ENCODE data around the gene CALML5.
"Not testable (repeated sequence)": the region's sequence is repeated elsewhere in the genome, so short reads cannot be mapped to it uniquely, and the experiment has no call there.

The CALML5 gene

DNA sequence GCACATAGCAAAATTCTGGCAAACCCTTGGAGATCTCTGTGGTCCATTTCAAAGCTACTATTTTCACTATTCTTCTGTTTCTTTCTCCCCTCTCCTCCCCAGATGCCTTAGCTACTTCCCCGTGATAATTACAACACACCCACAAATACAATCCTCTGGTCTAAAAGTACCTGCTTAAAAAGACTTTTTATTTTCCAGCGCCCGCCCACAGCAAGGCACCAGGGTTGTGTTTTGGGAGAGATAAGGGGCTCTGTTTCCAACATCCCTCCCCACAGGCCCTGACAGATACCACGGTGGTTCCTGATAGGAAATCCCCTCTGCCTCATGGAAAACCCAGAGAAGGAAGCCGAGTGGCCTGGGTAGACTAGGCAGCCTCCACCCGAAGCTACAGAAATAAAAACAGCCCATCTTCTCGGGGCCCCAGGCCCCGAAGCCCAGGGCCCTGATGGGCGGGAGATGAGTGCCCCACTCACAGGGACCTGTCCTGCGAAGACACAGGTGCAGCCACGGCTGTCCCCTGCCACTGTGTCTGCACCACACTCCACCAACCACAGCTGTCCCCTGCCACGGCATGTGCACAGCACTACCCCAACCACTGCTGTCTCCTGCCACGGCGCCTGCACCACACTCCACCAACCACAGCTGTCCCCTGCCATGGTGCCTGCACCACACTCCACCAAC lies 19.7 kb downstream of the CALML5 start:
- no peak for DNase-seq

DNA sequence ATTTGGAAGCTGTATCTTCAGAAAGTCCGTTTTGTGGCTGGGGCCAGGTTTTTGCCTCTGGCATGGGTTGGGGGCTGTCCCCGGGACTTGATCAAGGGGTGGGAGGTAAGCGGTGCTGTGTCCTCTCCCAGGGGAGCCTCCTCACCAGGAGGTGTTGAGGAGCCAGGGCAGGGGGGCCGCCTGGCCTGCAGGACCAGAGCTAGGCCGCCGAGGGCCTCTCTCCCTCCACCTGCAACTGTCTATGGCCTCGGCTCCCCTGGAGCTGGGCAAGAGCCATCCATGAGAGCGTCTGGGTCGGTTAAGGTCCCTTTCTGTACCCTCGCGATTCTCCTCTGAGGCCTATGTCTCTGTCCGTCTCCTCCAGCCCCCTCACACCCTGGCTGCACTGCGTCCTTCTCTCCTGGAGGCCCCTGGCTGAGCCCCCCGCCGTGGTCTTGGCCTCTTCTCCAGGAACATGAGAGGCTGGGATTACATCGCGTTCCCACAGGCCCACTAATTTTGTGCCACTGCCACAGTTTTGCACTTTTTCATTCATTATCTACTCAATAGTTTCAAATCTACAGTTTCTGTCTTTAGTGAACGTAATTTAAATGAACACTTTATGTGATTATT lies 20.6 kb downstream of the CALML5 start:
- DNase-seq: no peak

DNA sequence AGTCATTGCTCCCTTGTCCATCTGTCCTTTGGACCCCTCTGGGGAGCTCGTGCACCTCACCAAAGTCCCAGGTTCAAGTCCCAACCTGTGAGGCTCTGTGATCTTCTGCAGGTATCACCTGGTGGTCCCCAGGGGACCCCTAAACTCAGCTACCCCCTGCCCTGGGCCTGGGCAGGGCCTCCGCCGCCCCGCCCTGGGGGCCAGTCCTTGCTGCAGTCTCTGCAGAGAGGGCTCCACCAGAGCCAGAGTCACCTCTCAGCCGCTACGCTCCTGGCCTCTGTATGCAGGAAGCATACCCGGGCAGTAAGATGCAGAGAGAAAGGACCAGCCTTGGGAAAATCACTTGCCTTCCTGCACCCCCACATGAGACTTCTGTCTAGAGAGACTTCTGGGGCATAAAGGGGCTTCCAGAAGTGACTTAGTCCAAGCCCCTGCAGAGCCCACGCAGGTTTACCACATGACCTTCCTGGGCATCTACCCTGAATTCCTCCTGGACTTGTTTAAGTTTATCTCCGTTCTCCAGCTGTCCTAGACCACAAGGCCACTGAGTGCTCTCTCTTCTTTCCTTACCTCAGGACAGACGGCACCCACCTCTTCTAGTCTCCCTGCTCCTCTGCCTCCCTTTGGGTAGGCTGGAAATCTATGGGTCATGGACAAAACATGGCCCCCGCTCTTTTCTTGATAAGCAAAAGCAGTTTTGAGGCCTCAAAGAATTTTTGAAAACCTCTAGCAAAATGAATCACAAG lies 21.2 kb downstream of the CALML5 start:
- no peak for DNase-seq

DNA sequence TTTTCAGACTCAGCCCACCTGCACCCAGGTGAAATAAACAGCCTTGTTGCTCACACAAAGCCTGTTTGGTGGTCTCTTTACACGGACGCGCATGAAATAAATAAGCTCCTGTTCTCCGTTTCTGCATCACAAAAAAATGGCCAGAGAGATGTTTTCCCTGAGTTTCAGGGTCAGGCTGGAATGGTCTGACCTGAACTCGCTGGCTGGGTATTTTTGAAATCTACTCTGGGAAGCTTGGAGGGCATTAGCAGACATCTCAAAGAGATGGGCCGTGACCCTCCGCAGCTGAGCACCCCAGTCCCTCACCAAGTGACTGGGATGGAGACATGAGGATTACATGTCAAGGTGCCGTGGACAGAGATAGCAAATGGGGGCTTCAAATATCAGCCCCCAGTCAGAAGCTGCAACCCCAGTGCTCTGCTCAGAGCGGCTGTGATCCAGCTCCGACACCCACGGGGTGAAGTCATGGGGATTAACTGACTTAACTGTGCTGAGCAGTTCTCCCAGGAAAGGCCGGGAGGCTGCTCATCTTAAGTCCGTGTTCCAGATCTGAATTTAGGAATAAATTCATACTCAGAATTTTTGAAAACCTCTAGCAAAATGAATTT lies 22.3 kb downstream of the CALML5 start:
- DNase-seq: no peak

DNA sequence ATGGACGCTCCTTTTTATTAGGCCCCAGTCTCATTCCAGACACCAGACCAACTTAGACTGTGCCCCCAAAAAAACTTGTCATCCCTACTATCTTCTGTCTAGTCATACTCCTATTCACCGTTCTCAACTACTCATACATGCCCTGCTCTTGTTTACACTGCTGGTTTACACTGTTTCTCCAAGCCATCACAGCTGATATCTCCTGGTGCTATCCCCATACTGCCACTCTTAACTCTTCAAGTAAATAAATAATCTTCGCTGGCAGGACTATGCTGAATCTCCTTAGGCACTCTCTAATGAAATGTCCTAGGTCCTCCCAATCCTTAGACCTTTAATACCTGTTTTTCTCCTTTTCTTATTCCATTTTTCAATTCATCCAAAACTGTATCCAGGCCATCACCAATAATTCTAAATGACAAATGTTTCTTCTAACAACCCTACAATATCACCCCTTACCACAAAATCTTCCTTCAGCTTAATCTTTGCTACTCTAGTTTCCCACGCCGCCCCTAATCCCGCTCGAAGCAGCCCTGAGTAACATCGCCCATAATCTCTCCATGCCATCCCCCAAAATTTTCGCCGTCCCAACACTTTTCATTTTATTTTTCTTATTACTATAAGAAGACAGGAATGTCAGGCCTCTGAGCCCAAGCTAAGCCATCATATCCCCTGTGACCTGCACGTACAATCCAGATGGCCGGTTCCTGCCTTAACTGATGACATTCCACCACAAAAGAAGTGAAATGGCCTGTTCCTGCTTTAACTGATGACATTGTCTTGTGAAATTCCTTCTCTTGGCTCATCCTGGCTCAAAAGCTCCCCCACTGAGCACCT lies 23.2 kb downstream of the CALML5 start:
- not testable (repeated sequence) for DNase-seq

DNA sequence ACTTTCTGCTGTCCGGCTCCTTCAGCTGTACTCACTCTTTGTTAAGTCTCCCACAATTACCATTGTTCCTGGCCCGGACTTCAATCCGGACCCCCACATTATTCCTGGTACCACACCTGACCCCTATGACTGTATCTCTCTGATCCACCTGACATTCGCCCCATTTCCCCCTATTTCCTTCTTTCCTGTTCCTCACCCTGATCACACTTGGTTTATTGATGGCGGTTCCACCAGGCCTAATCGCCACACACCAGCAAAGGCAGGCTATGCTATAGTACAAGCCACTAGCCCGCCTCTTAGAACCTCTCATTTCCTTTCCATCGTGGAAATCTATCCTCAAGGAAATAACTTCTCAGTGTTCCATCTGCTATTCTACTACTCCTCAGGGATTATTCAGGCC lies 24.3 kb downstream of the CALML5 start:
- DNase-seq: not testable (repeated sequence)

DNA sequence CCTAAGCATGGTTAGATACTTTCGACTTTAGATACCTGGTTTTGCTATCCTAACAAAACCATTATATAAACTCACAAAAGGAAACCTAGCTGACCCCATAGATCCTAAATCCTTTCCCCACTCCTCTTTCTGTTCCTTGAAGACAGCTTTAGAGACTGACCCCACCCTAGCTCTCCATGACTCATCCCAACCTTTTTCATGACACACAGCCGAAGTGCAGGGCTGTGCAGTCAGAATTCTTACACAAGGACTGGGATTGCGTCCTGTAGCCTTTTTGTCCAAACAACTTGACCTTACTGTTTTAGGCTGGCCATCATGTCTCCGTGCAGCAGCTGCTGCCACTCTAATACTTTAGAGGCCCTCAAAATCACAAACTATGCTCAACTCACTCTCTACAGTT lies 24.7 kb downstream of the CALML5 start:
- DNase-seq: not testable (repeated sequence)

DNA sequence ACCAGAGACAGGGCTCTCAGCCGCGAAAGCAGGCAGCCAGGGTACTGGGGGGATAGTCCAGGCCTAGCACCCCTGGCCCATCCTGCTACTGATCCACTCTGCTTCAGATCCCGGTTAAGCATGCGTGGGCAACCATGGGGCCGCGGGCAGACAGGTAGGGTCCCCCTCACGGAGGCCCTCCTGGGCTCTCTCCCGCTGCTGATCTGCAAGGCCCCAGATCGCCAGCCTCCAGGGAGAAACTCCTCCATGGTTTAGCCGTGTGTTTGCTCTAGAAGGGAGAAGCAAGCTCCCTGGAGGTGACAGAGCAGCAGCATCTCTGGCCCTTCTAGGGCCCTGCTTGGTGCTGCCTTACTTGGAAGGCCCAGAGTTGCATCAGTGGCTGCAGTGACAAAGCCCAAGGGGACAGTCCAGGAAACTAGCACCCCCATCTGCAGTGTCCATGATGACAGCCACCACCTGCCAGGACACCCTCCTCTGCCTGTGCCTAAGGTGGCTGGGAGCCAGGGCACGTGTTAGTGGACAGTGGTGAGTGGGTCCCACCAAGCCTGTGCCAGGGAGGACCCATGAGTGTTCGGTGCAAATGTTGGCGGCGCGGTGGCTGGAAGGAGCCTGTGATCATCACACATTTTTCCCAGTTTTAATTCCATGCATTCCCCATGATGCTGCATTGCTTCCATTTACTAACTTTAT lies 29.2 kb downstream of the CALML5 start:
- DNase-seq: no peak

DNA sequence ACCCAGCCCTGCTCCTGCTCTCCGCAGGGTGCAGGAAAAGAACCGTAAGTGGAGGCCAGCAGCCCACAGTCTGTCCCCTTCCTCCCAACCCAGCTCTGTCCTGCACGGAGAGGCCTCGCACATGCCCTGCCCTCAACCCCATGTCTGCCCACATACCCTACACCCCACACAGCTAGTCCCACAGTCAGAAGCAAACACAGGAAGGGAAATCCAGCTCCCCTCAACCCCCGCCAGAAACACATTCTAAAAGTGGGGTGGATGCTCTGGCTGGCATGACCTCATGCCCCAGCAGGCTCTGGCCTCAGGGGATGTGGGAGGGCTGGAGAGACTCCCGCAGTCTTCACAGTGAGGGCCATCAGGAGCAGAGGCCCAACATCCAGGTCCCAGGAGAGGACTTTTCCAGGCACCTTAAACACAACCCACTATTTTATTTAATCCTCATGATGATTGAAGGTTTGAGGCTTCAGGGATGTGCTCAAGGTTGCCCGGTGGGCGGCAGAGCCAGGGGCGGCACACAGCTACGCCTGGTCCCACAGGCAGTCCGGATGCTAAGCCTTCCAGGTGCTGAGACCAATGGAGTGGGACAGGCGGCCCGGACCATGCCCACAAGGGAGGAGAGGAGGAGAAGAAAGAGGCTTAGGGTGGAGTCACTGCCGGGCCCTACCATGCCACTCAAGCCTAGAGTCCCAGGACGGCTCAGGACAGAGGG lies 29.9 kb downstream of the CALML5 start:
- no peak for DNase-seq

DNA sequence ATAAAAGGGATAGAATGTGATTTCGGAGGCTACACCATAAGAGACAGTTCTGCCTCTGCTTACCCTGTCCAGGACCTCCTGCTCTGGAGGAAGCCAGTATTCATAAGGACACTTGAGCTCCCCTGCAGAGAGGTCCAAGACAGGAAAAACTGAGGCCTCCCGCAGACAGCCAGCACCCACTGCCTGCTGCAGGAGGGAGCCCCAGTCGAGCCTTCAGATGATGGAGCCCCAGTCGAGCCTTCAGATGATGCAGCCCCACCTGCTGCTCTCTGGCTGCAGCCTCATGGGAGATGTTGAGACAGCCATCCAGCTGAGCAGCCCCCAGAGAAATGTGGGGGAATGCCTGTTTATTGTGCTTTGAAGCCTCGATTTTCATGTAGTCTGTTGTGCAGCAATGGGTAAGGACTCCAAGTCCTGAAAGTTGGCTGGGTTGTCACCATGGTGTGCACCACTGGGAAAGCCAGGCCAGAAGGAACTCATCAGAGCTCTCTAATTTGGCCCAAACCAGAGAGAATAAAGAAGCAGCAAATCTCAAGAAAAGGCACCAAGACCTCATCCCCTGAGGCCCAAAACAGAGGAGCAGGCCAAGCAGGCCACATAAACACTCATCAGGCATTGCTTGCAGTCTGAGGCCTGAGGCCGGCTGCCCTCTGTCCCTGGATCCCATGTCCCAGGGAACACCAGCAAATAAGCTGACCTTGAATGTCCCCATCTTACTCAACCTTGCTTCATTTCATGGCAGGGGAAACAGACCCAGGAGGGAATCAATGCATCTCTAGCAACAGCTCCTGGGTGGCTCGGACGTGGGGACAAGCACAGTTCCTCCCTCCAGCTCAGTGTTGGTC lies 30.9 kb downstream of the CALML5 start:
- no peak for DNase-seq

DNA sequence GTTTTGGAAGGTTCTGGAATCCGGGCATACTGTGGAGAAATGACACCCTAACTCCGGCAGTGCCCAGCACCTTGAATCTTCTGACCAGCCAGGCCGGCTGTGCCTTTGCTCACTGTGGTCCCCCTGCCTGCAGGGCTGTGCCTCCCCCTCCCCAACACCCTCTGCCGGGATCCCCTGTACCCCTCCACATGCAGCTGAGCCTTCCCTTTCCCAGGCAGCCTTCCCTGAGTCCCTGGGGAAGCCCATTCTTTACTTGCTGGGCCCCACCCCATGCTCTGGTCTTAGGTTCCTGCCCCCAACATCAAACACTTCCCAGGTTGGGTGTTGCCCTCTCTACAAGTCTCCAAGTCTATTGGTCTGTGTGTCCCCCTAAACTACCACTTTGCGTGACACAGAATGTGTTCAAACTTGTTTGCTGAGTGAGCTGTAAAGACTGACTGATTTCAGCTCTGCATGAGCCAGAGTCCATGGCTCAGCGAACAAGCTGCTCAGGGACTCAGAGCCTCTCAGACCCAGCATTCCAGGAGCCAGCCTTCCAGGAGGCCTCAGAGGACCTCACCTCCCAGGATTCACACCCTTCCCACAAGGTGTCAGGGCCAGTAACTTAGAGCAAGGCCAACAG lies 31.6 kb downstream of the CALML5 start:
- DNase-seq: no peak

DNA sequence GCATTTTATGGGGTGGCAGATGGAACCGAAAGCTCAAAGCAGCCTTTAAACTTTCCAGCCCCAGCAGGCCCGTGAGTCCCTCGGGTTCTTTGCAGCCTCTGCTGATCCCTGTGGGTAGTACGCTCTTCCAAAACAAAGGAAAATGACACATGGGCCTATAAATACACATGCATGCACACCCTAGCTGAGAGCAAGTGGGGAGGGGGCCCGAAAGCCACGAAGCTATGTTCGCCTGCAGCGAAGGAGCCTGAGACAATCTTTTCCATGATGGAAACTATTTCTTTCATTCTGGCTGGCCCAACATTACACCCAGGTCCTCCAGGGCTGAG lies 32.2 kb downstream of the CALML5 start:
- DNase-seq: no peak

DNA sequence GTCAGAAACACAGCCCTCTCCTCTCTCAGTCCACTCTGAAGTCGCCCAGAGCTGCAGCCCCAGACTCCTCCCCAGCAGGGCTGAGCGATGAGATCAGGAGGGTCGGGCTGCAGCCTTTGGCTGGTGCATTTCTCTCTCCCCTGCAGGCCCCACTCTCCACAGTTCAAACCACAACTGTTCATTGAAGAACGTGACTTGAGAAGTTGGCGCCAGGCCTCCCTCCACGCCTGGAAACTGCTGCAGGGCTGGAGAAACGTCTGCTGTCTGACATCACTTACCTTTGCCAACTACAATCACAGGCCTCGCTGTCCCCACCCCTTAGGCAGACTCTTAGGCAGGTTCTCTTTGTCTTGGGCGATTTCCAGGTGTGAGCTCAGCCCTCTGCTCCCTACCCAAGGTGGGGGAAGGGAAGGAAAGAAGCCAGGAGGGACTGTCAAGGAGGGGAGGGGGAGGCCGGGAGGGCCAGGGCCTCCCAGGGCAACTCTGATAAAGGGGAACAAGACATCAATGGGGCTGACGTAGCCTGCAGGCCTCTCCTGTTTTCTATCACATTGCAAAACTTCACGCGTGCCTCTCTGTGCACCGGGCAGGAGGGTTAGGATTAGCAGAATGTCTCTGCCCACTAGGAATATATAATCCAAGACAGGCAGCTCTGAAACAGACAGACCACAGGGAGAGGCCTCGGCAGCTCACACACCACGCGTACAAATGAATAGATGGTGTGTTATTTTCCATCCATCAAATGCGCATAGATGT lies 32.7 kb downstream of the CALML5 start:
- DNase-seq: no peak

DNA sequence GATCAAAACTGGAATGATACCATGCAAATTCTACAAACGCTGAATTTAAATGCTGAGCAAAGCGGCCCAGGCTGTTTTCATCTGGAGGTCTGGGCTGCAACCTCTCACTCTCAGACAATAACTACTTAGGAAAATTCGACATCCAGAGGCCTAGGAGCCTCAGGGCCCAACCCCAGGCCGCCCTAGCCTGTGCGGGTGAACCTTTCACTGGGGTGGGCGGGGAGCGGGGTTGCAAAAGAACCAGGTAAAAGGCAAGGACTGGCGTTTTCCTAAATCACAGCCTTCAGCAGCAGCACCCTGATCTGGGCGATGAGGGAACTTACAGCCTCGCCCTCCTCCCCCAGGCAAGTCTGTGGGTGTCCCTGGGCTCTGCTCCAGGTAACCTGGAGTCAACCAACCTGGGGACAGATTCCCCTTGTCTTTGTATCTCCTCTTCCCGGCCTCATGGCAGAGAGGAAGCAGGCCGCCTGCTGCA lies 33.4 kb downstream of the CALML5 start:
- DNase-seq: no peak

DNA sequence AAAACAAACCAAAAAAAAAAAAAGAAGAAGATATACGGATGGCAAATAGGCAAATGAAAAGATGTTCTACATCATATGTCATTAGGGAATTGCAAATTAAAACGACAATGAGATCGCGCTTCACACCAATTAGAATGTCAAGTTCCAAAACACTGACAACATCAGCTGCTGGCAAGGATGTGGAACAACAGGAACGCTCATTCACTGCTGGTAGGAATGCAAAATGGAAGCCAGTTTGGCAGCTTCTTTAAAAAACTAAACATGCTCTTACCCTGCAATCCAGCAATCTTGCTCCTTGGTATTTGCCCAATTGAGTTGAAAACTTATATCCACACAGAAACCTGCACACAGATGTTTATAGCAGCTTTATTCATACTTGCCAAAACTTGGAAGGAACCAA lies 34.8 kb downstream of the CALML5 start:
- DNase-seq: no peak

DNA sequence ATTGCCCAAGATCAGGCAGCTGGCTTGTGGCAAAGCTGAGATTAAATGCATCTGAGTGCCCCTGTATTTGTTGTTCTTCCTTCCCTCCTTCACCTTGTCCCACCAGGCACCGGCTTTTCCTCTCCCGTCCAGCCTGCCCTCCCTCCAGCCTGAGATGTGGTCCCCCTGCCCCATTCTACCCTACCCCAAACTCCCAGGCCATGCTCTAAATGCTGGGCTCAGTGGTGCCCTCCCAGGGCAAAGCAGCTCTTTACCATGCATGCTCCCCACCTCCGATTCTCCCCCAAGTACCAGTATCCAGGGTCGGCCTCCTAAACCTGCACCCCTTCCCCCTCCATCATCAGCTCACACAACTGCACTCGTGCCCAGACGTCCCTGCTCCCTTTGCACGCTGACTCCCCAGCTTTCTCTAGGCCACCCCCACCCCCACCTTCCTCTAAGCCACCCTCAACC lies 36.5 kb downstream of the CALML5 start:
- no peak for DNase-seq

DNA sequence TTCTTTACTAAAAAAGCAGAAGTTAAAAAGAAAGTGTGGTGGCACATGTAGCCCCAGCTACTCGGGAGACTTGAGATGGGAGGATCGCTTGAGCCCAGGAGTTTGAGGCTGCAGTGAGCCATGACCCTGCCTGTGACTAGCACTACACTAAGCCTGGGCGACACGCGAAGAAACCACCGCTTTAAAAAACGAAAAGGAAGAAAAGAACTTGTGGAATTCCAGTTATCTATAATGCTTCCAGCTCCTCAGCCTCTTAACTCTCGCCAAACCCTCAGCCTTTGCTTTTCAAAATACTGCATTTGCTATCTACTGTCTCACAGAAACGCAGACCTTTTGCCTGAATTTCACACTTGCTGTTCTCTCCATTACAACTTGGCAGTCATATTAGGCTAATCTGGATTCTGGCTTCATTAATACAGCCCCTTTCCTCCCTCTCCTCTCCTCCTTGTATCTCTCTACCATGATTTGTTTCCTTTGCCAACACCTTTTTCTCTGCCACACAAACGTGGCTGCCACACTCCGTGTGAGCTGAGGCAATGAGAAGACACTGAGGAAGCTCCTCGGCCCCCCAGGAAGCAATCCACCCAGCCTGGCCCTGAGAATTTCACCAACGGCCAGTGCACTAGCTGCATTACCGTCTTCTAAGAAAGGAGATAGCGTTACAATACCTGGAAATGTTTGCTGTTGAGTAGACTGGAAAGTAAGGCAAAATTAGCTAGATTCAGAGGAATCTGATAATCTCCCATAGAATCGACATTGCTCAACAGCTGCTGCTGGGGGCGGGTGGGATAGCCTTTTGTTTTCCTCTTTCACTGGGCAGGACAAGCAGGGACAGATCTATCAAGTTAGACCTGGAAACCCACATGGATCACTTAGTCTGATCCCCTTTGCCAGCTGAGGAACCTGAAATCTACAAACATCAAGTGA lies 37.2 kb downstream of the CALML5 start:
- no peak for DNase-seq

DNA sequence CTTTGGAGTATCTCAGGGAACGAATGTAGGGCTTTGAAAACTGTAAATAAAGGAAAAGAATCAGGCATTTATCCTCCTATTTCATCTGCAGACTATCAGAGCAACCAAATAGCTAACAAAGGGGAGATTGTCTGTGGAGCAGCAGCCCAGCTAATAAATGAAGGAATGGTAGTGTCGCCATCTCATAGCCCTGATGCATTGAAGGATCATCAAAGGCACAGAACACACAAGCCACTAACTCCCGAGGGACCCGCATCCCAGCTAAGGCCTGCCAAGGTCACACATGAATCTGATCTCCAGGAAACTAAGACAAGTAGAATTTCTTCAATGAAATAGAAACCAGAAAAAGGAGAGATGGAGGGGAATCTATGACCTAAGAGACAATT lies 38.2 kb downstream of the CALML5 start:
- no peak for DNase-seq
